SK-N-SH (cell line): ENCODE measurements around the gene LHPP. TPM values are rescaled to one million over a fixed set of nuclear protein-coding genes. Genes with fewer than 3 reads are reported as not detected.

Source experiments
- CTCF ChIA-PET: fragments of 300-600, 350-600 bp; formaldehyde crosslinking; extraction: SDS; loops from one replicate; lab custom pipeline; 2021; lab: Yijun Ruan, JAX
- POLR2A ChIA-PET: fragments of 350-600 bp; sonication (Branson Sonifier 250); formaldehyde crosslinking; extraction: SDS; loops from one replicate; lab custom pipeline; 2020; ENCODE audit warnings: antibody characterized with exemption, inconsistent platforms; lab: Yijun Ruan, JAX
- DNase-seq: peaks from one replicate; pipeline ENCODE4 v3.0.0; 2012
- H2AFZ ChIP-seq: fragments of 200-600 bp; sonication (generic); 2 replicates; pipeline ENCODE4 v1.8.1; 2016; ENCODE audit warnings: antibody characterized with exemption, mild to moderate bottlenecking, low read depth
- H3F3A ChIP-seq: fragments of 200-600 bp; sonication (generic); replicated peaks from 2 replicates; pipeline ENCODE3; 2016; ENCODE audit warnings: antibody characterized with exemption, mild to moderate bottlenecking; ENCODE audit not compliant: insufficient read depth
- H3K27ac ChIP-seq, 2 experiments: fragments of 200-500 bp in 1 of 2; fragments of 200-600 bp in 1 of 2; sonication (Bioruptor generic) in 1 of 2; sonication (generic), shearing (Covaris generic) in 1 of 2; 2 replicates each; pipeline versions ENCODE4 v1.5.1 to v1.6.1; 2014 to 2016; ENCODE audit warnings: low read depth in 2 of 2, inconsistent platforms in 1 of 2, low read length in 1 of 2, mild to moderate bottlenecking in 1 of 2, mixed read lengths in 1 of 2
- H3K27me3 ChIP-seq: fragments of 200-600 bp; sonication (generic), shearing (Covaris generic); 2 replicates; pipeline ENCODE4 v1.6.1; 2016; ENCODE audit warnings: mixed run types; ENCODE audit not compliant: insufficient read depth
- H3K36me3 ChIP-seq, 2 experiments: fragments of 200-500 bp in 1 of 2; fragments of 200-600 bp in 1 of 2; sonication (Bioruptor generic) in 1 of 2; sonication (generic) in 1 of 2; replicated peaks in 1 of 2; 2 replicates each; pipeline versions ENCODE3 to v1.5.1; 2014 to 2016; ENCODE audit warnings: low read length in 1 of 2, mild to moderate bottlenecking in 1 of 2; ENCODE audit not compliant: insufficient read depth in 2 of 2, control insufficient read depth in 1 of 2
- H3K4me1 ChIP-seq, 2 experiments: fragments of 200-500 bp in 1 of 2; fragments of 200-600 bp in 1 of 2; sonication (Bioruptor generic) in 1 of 2; sonication (generic), shearing (Covaris generic) in 1 of 2; 2 replicates each; pipeline versions ENCODE4 v1.5.1 to v1.6.1; 2014 to 2016; ENCODE audit warnings: low read depth in 1 of 2, low read length in 1 of 2, mixed run types in 1 of 2; ENCODE audit not compliant: insufficient read depth in 2 of 2, control insufficient read depth in 1 of 2
- H3K4me2 ChIP-seq: fragments of 200-600 bp; sonication (generic), shearing (Covaris generic); 2 replicates; pipeline ENCODE4 v1.6.1; 2017; ENCODE audit warnings: mixed run types
- H3K4me3 ChIP-seq, 2 experiments: fragments of 200-500 bp in 1 of 2; fragments of 200-600 bp in 1 of 2; sonication (Bioruptor generic) in 1 of 2; sonication (generic), shearing (Covaris generic) in 1 of 2; 2 replicates each; pipeline versions ENCODE4 v1.5.1 to v1.8.1; 2014 to 2016; ENCODE audit warnings: low read depth in 2 of 2, inconsistent platforms in 1 of 2, low read length in 1 of 2, mild to moderate bottlenecking in 1 of 2, mixed read lengths in 1 of 2, moderate library complexity in 1 of 2
- H3K79me2 ChIP-seq: fragments of 200-600 bp; sonication (generic); 2 replicates; pipeline ENCODE4 v1.8.1; 2017; ENCODE audit warnings: mild to moderate bottlenecking; ENCODE audit not compliant: insufficient read depth
- H3K9ac ChIP-seq: fragments of 200-600 bp; sonication (generic); 2 replicates; pipeline ENCODE4 v1.6.1; 2017; ENCODE audit warnings: mixed run types
- H3K9me2 ChIP-seq: fragments of 200-600 bp; sonication (generic); 2 replicates; pipeline ENCODE4 v1.6.1; 2017; ENCODE audit warnings: mixed run types
- H3K9me3 ChIP-seq: fragments of 200-600 bp; sonication (generic); 2 replicates; pipeline ENCODE4 v1.6.1; 2017; ENCODE audit warnings: mixed run types, mild to moderate bottlenecking, moderate library complexity
- H4K20me1 ChIP-seq: fragments of 200-600 bp; sonication (generic); 2 replicates; pipeline ENCODE4 v1.6.1; 2017; ENCODE audit warnings: mild to moderate bottlenecking, mixed run types; ENCODE audit not compliant: insufficient read depth
- CHD2 ChIP-seq: fragments of 150-350 bp; IDR thresholded peaks from 2 replicates; pipeline ENCODE4 v1.6.1; 2018; ENCODE audit warnings: low read length; ENCODE audit not compliant: partially characterized antibody
- ELF1 ChIP-seq: IDR thresholded peaks from 2 replicates; pipeline ENCODE4 v1.4.0; 2012
- EZH2phosphoT487 ChIP-seq: fragments of 200-600 bp; sonication (generic); IDR thresholded peaks from 2 replicates; pipeline ENCODE4 v1.6.1; 2017; ENCODE audit warnings: low read depth, mixed run types, mild to moderate bottlenecking, antibody characterized with exemption, moderate library complexity, borderline replicate concordance
- FOXJ3 ChIP-seq: sonication (generic); formaldehyde crosslinking; IDR thresholded peaks from 2 replicates; pipeline ENCODE4 v1.5.1; 2020; ENCODE audit warnings: mild to moderate bottlenecking, missing genetic modification reagents
- FOXM1 ChIP-seq: IDR thresholded peaks from 2 replicates; pipeline ENCODE4 v1.4.0; 2012; ENCODE audit warnings: low read depth, mild to moderate bottlenecking
- GABPA ChIP-seq: IDR thresholded peaks from 2 replicates; pipeline ENCODE4 v1.4.0; 2012; ENCODE audit warnings: low read depth, mild to moderate bottlenecking
- GATA2 ChIP-seq: sonication (generic); formaldehyde crosslinking; IDR thresholded peaks from 2 replicates; pipeline ENCODE4 v1.5.0; 2020; ENCODE audit warnings: mild to moderate bottlenecking, missing genetic modification reagents
- NFIC ChIP-seq: IDR thresholded peaks from 2 replicates; pipeline ENCODE4 v1.4.0; 2012; ENCODE audit warnings: borderline replicate concordance
- POLR2AphosphoS5 ChIP-seq: IDR thresholded peaks from 2 replicates; pipeline ENCODE4 v1.6.1; 2012; ENCODE audit warnings: low read depth, low read length
- RAD21 ChIP-seq: IDR thresholded peaks from 2 replicates; pipeline ENCODE4 v1.6.1; 2012; ENCODE audit warnings: mild to moderate bottlenecking, low read length
- RXRA ChIP-seq: IDR thresholded peaks from 2 replicates; pipeline ENCODE4 v1.4.0; 2012; ENCODE audit warnings: low read depth, mild to moderate bottlenecking, borderline replicate concordance
- TEAD4 ChIP-seq: IDR thresholded peaks from 2 replicates; pipeline ENCODE4 v1.4.0; 2012; ENCODE audit warnings: mild to moderate bottlenecking, borderline replicate concordance; ENCODE audit not compliant: insufficient read depth
- USF2 ChIP-seq: fragments of 150-350 bp; IDR thresholded peaks from 2 replicates; pipeline ENCODE4 v1.6.1; 2017; ENCODE audit warnings: antibody characterized with exemption, low read length, low read depth, borderline replicate concordance
- YY1 ChIP-seq: IDR thresholded peaks from 2 replicates; pipeline ENCODE4 v1.4.0; 2012; ENCODE audit warnings: low read depth, mild to moderate bottlenecking
- WGBS: methylation state at CpG from one replicate; pipeline ENCODE4 v1.1.6; 2017; ENCODE audit warnings: low lambda C conversion rate; 5-methylcytosine and 5-hydroxymethylcytosine counted together
- polyA plus RNA-seq, 3 experiments: library from polyadenylated mRNA; depleted of rRNA; stranded (reverse); fragments of >200 nt; gene quantifications; 2 replicates each; pipeline ENCODE4 v1.2.3, GENCODE V29; 2012
- TF ChIP-seq, protein P1 (sequence below): fragments of 150-350 bp; IDR thresholded peaks from 2 replicates; pipeline ENCODE4 v1.6.1; 2016; ENCODE audit warnings: mild to moderate bottlenecking, low read depth, low read length
- TF ChIP-seq, protein P2 (sequence below): IDR thresholded peaks from 2 replicates; pipeline ENCODE4 v1.6.1; 2012; ENCODE audit warnings: mild to moderate bottlenecking, low read depth, low read length, moderate library complexity
- TF ChIP-seq, protein P3 (sequence below): IDR thresholded peaks from 2 replicates; pipeline ENCODE4 v1.4.0; 2012; ENCODE audit warnings: low read depth, borderline replicate concordance
- TF ChIP-seq, protein P4 (sequence below): fragments of 200-600 bp; sonication (generic); IDR thresholded peaks from 2 replicates; pipeline ENCODE4 v1.6.1; 2017; ENCODE audit warnings: antibody characterized with exemption, mild to moderate bottlenecking, moderate library complexity

Gene LHPP
- polyA plus RNA-seq, 1 of the 3 experiments (the other 2 are of a cell fraction): 29.8 TPM

GRCh38 chr10:124450012-124450782 is 11.4 kb upstream of the LHPP start, which contains the start of gene NKX1-2:
Gene NKX1-2, minus strand, starts transcription at chr10:124450035. Its CDS starts 92 bp downstream, at chr10:124449943.
- H3F3A ChIP-seq: no peaks in the 10 kb centered on the region
- peaks cover 0 to 3% of the 10 kb centered on the region in 2 experiments; a peak in 1 of 4 replicates for H3K4me1 ChIP-seq
- peak; percentile 80 for DNase-seq
- H3K27ac ChIP-seq: no peak within 1 kb of the TSS
- H3K9me2 ChIP-seq: no peaks in the 10 kb centered on the region
- H3K9ac ChIP-seq: no peak within 1 kb of the TSS
- 6% methylated on average over 16 of the region's 57 CpGs for WGBS
- POLR2A ChIA-PET: interaction anchor here (0.7 kb wide), 1 partner anchor 11 kb away, joined by 3 read pairs; no protein-coding TSS in a partner anchor
- no peak for TF ChIP-seq NFIC
- no peak for TF ChIP-seq GATA2
- no peak for TF ChIP-seq TEAD4
- TF ChIP-seq FOXM1: no peak
- TF ChIP-seq, protein P1, sequence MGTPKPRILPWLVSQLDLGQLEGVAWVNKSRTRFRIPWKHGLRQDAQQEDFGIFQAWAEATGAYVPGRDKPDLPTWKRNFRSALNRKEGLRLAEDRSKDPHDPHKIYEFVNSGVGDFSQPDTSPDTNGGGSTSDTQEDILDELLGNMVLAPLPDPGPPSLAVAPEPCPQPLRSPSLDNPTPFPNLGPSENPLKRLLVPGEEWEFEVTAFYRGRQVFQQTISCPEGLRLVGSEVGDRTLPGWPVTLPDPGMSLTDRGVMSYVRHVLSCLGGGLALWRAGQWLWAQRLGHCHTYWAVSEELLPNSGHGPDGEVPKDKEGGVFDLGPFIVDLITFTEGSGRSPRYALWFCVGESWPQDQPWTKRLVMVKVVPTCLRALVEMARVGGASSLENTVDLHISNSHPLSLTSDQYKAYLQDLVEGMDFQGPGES: no peak
- no peak for TF ChIP-seq YY1
- no peak for TF ChIP-seq POLR2AphosphoS5
- H3K27me3 ChIP-seq: peaks cover 87% of the 10 kb centered on the region
- no peaks in the 10 kb centered on the region for H3K36me3 ChIP-seq
- no peaks in the 10 kb centered on the region for H3K79me2 ChIP-seq
- no peak within 1 kb of the TSS for H2AFZ ChIP-seq
- peak within 1 kb of the TSS; percentile 21 to 35; a peak in 1 of 4 replicates for H3K4me3 ChIP-seq
- H3K9me3 ChIP-seq: no peaks in the 10 kb centered on the region
- H4K20me1 ChIP-seq: no peaks in the 10 kb centered on the region
- CTCF ChIA-PET: interaction anchor here (1.9 kb wide), 1 partner anchor 18 kb away, joined by 4 read pairs; no protein-coding TSS in a partner anchor
- peak within 1 kb of the TSS; percentile 74 for H3K4me2 ChIP-seq

DNA sequence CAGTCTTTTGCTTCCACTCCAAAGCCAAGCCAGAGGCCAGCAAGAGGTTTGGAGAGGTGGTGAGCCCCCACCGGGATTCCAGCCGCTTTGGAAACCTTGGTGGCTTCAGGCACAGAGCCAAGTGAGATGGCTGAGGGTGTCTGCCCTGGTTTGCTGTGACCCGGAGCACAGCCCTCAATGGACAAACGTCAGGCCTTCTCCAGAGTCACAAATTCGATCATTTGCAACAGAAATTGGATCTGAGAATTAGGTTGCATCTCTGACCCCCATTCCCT is 10.9 kb upstream of the LHPP start:
- Histone ChIP-seq H3F3A (no peaks in the 10 kb centered on the region), H3K27me3 (peaks cover 85% of the 10 kb centered on the region), H4K20me1 (no peaks in the 10 kb centered on the region), H3K79me2 (no peaks in the 10 kb centered on the region), H3K4me3 (no peak overlapping the region), H3K4me2 (no peak overlapping the region), H3K4me1 (peaks cover 0 to 3% of the 10 kb centered on the region in 2 experiments; a peak in 1 of 4 replicates), H2AFZ (no peak overlapping the region), H3K36me3 (no peaks in the 10 kb centered on the region), H3K9me2 (no peaks in the 10 kb centered on the region), H3K27ac (no peak overlapping the region), H3K9ac (no peak overlapping the region), H3K9me3 (no peaks in the 10 kb centered on the region)
- POLR2A ChIA-PET: no interaction called here
- no peak for DNase-seq
- WGBS: 42% methylated on average over 3 of the region's 5 CpGs
- CTCF ChIA-PET: interaction anchor here (1.3 kb wide), 1 partner anchor 11 kb away, joined by 4 read pairs; the partner anchor contains the start of gene LHPP
- no peak for TF ChIP-seq RXRA
- no peak for TF ChIP-seq GABPA
- TF ChIP-seq RAD21: no peak
- TF ChIP-seq, protein P2, sequence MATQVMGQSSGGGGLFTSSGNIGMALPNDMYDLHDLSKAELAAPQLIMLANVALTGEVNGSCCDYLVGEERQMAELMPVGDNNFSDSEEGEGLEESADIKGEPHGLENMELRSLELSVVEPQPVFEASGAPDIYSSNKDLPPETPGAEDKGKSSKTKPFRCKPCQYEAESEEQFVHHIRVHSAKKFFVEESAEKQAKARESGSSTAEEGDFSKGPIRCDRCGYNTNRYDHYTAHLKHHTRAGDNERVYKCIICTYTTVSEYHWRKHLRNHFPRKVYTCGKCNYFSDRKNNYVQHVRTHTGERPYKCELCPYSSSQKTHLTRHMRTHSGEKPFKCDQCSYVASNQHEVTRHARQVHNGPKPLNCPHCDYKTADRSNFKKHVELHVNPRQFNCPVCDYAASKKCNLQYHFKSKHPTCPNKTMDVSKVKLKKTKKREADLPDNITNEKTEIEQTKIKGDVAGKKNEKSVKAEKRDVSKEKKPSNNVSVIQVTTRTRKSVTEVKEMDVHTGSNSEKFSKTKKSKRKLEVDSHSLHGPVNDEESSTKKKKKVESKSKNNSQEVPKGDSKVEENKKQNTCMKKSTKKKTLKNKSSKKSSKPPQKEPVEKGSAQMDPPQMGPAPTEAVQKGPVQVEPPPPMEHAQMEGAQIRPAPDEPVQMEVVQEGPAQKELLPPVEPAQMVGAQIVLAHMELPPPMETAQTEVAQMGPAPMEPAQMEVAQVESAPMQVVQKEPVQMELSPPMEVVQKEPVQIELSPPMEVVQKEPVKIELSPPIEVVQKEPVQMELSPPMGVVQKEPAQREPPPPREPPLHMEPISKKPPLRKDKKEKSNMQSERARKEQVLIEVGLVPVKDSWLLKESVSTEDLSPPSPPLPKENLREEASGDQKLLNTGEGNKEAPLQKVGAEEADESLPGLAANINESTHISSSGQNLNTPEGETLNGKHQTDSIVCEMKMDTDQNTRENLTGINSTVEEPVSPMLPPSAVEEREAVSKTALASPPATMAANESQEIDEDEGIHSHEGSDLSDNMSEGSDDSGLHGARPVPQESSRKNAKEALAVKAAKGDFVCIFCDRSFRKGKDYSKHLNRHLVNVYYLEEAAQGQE: no peak
- no peak for TF ChIP-seq YY1
- no peak for TF ChIP-seq EZH2phosphoT487
- TF ChIP-seq FOXJ3 (CRISPR knock-in tag): no peak
- no peak for TF ChIP-seq ELF1
- no peak for TF ChIP-seq USF2
- no peak for TF ChIP-seq TEAD4
- TF ChIP-seq, protein P3, sequence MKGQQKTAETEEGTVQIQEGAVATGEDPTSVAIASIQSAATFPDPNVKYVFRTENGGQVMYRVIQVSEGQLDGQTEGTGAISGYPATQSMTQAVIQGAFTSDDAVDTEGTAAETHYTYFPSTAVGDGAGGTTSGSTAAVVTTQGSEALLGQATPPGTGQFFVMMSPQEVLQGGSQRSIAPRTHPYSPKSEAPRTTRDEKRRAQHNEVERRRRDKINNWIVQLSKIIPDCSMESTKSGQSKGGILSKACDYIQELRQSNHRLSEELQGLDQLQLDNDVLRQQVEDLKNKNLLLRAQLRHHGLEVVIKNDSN: no peak
- no peak for TF ChIP-seq GATA2
- no peak for TF ChIP-seq CHD2
- TF ChIP-seq, protein P4, sequence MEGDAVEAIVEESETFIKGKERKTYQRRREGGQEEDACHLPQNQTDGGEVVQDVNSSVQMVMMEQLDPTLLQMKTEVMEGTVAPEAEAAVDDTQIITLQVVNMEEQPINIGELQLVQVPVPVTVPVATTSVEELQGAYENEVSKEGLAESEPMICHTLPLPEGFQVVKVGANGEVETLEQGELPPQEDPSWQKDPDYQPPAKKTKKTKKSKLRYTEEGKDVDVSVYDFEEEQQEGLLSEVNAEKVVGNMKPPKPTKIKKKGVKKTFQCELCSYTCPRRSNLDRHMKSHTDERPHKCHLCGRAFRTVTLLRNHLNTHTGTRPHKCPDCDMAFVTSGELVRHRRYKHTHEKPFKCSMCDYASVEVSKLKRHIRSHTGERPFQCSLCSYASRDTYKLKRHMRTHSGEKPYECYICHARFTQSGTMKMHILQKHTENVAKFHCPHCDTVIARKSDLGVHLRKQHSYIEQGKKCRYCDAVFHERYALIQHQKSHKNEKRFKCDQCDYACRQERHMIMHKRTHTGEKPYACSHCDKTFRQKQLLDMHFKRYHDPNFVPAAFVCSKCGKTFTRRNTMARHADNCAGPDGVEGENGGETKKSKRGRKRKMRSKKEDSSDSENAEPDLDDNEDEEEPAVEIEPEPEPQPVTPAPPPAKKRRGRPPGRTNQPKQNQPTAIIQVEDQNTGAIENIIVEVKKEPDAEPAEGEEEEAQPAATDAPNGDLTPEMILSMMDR: no peak
